Ovary (tissue), 3 donors: ENCODE measurements around the gene TMEM270.

Source experiments
- POLR2A ChIP-seq: fragments of 450-650 bp; IDR thresholded peaks from one replicate; pipeline ENCODE4 v1.6.1; 2017; ENCODE audit warnings: antibody characterized with exemption, mild to moderate bottlenecking, moderate library complexity
- TF ChIP-seq, protein P1 (sequence below), 3 donors: fragments of 450-650 bp in 2 of 3; fragments of 200-600 bp in 1 of 3; IDR thresholded peaks; one replicate each; pipeline versions ENCODE4 v1.5.1 to v1.8.0; 2016 to 2022; ENCODE audit warnings: antibody characterized with exemption in 3 of 3, mild to moderate bottlenecking in 1 of 3
- donor health status: DM: no; HTN: no; CAD: no.

DNA sequence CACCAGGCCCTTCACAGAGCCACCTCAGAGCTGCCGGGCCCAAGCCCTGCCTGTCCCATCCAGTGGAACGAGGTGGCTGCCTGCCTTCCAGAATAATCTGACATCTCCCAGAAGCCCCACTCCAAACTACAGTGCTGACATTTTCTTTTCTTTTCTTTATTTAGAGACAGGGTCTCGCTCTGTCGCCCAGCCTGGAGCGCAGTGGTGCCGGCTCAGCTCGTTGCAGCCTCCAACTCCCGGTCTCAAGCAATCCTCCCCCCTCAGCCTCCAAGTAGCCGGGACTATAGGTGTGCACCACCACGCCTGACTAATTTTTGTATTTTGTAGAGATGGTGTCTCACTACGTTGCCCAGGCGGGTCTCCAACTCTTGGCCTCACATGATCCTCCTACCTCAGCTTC, 346 bp downstream of the TMEM270 start:
- no peak for TF ChIP-seq POLR2A
- TF ChIP-seq, protein P1, sequence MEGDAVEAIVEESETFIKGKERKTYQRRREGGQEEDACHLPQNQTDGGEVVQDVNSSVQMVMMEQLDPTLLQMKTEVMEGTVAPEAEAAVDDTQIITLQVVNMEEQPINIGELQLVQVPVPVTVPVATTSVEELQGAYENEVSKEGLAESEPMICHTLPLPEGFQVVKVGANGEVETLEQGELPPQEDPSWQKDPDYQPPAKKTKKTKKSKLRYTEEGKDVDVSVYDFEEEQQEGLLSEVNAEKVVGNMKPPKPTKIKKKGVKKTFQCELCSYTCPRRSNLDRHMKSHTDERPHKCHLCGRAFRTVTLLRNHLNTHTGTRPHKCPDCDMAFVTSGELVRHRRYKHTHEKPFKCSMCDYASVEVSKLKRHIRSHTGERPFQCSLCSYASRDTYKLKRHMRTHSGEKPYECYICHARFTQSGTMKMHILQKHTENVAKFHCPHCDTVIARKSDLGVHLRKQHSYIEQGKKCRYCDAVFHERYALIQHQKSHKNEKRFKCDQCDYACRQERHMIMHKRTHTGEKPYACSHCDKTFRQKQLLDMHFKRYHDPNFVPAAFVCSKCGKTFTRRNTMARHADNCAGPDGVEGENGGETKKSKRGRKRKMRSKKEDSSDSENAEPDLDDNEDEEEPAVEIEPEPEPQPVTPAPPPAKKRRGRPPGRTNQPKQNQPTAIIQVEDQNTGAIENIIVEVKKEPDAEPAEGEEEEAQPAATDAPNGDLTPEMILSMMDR (IDR thresholded peaks at IDR 0.05), result no peak
